RWPE1 (cell line): ENCODE measurements around the gene PSENEN.

Experiments
- CTCF ChIA-PET: fragments of 350-600 bp; sonication (Branson Sonifier 250); formaldehyde crosslinking; extraction: SDS; loops from one replicate; lab custom pipeline; 2021; lab: Yijun Ruan, JAX
- POLR2A ChIA-PET: fragments of 400-600 bp; formaldehyde crosslinking; extraction: SDS; loops from one replicate; lab custom pipeline; 2020; ENCODE audit warnings: antibody characterized with exemption; ENCODE audit not compliant: low non-redundant PET; lab: Yijun Ruan, JAX
- DNase-seq: peaks from one replicate; pipeline ENCODE4 v3.0.0; 2012; ENCODE audit warnings: low spot score
- H3K27ac ChIP-seq: fragments of 450-650 bp; 2 replicates; pipeline ENCODE4 v1.5.1; 2017
- TF ChIP-seq, protein P1 (sequence below): fragments of 450-650 bp; conservative IDR thresholded peaks from 2 replicates; pipeline ENCODE4 v1.5.1; 2017; ENCODE audit warnings: low read depth, mild to moderate bottlenecking

Gene PSENEN

DNA sequence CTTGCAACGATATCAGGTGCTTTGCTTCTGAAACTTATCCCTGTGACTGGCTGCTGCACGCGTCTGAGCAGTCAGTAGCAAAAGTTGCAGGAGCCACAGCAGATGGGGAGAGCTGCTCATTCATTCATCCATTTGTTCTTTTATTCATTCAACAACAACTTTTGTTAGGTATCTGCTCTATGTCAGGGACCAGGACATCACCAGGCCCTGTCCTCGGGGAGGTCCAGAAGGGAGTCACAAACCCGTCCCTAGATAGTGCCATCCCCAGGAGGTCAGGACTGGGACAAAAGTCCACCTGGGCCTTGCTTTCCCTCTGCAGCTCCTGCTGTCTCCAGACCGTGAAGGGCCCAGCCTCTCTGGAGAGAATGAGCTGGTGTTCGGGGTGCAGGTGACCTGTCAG is 32.5 kb downstream of the PSENEN start:
- DNase-seq: no peak
- CTCF ChIA-PET: interaction anchor here (0.6 kb wide), 1 partner anchor 214 kb away, joined by 4 read pairs; no protein-coding TSS in a partner anchor
- POLR2A ChIA-PET: no interaction called here
- TF ChIP-seq, protein P1, sequence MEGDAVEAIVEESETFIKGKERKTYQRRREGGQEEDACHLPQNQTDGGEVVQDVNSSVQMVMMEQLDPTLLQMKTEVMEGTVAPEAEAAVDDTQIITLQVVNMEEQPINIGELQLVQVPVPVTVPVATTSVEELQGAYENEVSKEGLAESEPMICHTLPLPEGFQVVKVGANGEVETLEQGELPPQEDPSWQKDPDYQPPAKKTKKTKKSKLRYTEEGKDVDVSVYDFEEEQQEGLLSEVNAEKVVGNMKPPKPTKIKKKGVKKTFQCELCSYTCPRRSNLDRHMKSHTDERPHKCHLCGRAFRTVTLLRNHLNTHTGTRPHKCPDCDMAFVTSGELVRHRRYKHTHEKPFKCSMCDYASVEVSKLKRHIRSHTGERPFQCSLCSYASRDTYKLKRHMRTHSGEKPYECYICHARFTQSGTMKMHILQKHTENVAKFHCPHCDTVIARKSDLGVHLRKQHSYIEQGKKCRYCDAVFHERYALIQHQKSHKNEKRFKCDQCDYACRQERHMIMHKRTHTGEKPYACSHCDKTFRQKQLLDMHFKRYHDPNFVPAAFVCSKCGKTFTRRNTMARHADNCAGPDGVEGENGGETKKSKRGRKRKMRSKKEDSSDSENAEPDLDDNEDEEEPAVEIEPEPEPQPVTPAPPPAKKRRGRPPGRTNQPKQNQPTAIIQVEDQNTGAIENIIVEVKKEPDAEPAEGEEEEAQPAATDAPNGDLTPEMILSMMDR: no peak
- H3K27ac ChIP-seq: no peak overlapping the region

DNA sequence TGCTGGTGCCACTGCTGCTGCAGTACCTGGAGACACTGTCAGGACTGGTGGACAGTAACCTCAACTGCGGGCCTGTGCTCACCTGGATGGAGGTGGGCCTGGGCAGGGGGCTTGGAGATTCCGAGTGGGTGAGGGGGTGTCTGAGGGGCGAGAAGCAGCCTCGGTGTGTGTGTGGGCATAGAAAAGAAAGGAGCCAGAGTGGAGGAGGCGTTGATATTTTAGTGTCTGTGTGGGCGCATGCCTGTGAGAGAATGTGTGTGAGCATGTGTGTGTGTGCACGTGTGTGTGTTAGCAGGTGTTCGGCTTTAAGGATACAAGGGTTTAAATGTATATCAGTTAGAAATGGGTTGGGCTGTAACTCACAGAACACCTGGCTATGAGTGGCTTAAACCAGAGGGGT is 33.6 kb downstream of the PSENEN start:
- CTCF ChIA-PET: no interaction called here
- POLR2A ChIA-PET: interaction anchor here (0.7 kb wide), 1 partner anchor 270 kb away, joined by 3 read pairs; no protein-coding TSS in a partner anchor
- TF ChIP-seq, protein P1: no peak
- DNase-seq: no peak
- H3K27ac ChIP-seq: no peak overlapping the region

DNA sequence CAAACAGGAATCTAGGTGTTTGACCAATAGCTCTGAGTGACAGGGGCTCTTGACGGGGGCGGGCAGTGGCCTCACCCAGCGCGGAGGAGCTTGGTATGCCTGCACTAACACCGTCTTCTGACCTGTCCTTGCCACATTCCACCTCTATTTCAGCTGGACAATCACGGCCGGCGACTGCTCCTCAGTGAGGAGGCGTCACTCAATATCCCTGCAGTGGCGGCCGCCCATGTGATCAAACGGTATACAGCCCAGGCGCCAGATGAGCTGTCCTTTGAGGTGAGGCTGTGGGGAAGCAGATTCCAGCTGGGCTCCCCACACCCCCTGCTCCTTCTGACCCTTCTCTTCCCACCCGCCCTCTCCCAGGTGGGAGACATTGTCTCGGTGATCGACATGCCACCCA is 34.6 kb downstream of the PSENEN start:
- DNase-seq: no peak
- ChIA-PET CTCF (no interaction called here), POLR2A (no interaction called here)
- H3K27ac ChIP-seq: no peak overlapping the region
- TF ChIP-seq, protein P1: no peak

DNA sequence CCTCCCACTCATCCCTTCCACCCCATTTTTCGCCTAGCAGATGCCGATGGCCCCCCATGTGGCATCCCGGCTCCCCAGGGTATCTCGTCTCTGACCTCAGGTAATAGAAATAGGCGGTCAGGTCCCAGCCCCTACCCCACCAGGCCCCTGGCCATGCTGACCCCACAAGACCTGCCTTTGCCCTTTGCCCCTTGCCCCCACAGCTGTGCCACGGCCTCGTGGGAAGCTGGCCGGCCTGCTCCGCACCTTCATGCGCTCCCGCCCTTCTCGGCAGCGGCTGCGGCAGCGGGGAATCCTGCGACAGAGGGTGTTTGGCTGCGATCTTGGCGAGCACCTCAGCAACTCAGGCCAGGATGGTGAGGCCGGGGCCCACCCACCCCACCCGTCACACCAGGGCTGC is 35.3 kb downstream of the PSENEN start:
- H3K27ac ChIP-seq: no peak overlapping the region
- ChIA-PET CTCF (no interaction called here), POLR2A (no interaction called here)
- TF ChIP-seq, protein P1: no peak
- no peak for DNase-seq

DNA sequence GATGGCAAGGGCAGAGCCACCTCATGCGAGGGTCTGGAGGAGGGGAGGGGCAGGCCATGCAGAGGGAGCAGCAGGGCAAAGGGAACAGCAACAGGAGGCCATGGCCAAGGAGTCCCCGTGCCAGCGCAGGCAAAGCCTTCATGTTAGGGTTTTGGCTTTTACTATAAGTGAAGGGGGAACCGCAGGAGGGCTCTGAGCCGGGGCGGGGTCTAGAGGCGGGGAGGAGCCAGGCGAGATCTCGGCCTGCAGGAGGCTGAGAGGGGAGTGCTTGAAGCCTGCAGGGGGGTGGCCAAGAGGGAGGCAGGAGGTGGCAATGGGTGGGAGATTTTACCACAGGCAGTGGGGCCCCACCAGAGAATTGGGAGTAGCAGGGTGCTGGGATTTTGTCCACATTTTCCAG is 36.2 kb downstream of the PSENEN start:
- POLR2A ChIA-PET: no interaction called here

DNA sequence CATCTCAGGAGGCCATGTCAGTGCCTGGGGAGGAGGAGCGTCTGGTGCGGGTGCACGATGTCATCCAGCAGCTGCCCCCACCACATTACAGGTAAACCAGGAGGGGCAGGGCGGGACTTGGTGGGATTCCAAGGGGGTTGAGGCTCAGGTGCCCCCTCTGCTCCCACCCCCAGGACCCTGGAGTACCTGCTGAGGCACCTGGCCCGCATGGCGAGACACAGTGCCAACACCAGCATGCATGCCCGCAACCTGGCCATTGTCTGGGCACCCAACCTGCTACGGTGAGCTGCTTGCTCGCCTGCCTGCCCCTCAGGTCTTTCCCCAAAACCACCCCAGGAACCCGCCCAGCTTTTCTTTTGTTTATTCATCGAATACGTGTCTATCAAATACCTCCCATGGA is 37.1 kb downstream of the PSENEN start:
- TF ChIP-seq, protein P1: no peak
- POLR2A ChIA-PET: no interaction called here
- CTCF ChIA-PET: no interaction called here
- no peak overlapping the region for H3K27ac ChIP-seq
- no peak for DNase-seq

More for the DNA sequence above, 36.2 kb downstream of the PSENEN start:
- CTCF ChIA-PET: no interaction called here
- TF ChIP-seq, protein P1: no peak
- DNase-seq: no peak
- no peak overlapping the region for H3K27ac ChIP-seq
